GM12878 (cell line): ENCODE data around the gene PDCD2. TPM values are rescaled to one million over a fixed set of nuclear protein-coding genes. Genes with fewer than 3 reads are reported as not detected.

ENCODE experiments used
- ATAC-seq: fragments of 200-7000 bp; cut with Tn5 transposase; 3 replicates; pipeline ENCODE4 v1.9.1; 2020; ENCODE audit warnings: mild to moderate bottlenecking, moderate library complexity
- BruUV-seq: library from RNA; stranded (reverse); fragments of 400-500 nt; replicated peaks from 2 replicates; lab custom pipeline; 2021; lab: Mats Ljungman, UMichigan
- CTCF ChIA-PET: fragments of 300-600 bp; sonication (Branson Sonifier 250); formaldehyde crosslinking; extraction: SDS; loops from one replicate; lab custom pipeline; 2021; ENCODE audit warnings: inconsistent platforms; lab: Yijun Ruan, JAX
- POLR2A ChIA-PET: fragments of 350-600 bp; formaldehyde crosslinking; extraction: SDS; loops from one replicate; lab custom pipeline; 2021; ENCODE audit warnings: inconsistent platforms; lab: Charles Lee
- RAD21 ChIA-PET: fragments of 300-600 bp; sonication (Branson Sonifier 250); formaldehyde crosslinking; loops from one replicate; lab custom pipeline; 2023; ENCODE audit warnings: antibody characterized with exemption; ENCODE audit not compliant: unreplicated experiment; lab: Charles Lee
- SMC1A ChIA-PET: fragments of 300-600 bp; sonication (Branson Sonifier 250); formaldehyde crosslinking; loops from one replicate; lab custom pipeline; 2023; ENCODE audit not compliant: unreplicated experiment, uncharacterized antibody; lab: Charles Lee
- DNase-seq: peaks from one replicate; pipeline ENCODE4 v3.0.0-alpha.2; 2011; ENCODE audit warnings: low read depth, low spot score
- FAIRE-seq: peaks from 3 replicates; lab custom pipeline; 2011; peaks lifted over from hg19 to GRCh38; lab: Jason Lieb, UNC
- H2AFZ ChIP-seq: 2 replicates; pipeline ENCODE4 v1.6.0; 2011; ENCODE audit warnings: low read depth, low read length, control low read depth; ENCODE audit not compliant: control insufficient read depth
- H3K27ac ChIP-seq: 2 replicates; pipeline ENCODE4 v1.5.1; 2011; ENCODE audit warnings: control low read depth; ENCODE audit not compliant: control insufficient read depth, insufficient read depth
- H3K27me3 ChIP-seq, 2 experiments: replicated peaks in 1 of 2; 2 replicates each; pipeline versions ENCODE4 v1.6.0 to v1.6.1; 2011; ENCODE audit warnings: low read length in 1 of 2; ENCODE audit not compliant: control insufficient read depth in 2 of 2, insufficient read depth in 2 of 2
- H3K36me3 ChIP-seq, 2 experiments: 2 replicates each; pipeline ENCODE4 v1.5.1; 2011; ENCODE audit warnings: low read length in 1 of 2; ENCODE audit not compliant: control insufficient read depth in 2 of 2, insufficient read depth in 2 of 2
- H3K4me1 ChIP-seq: 2 replicates; pipeline ENCODE4 v1.6.1; 2011; ENCODE audit warnings: mild to moderate bottlenecking, low read length, moderate library complexity, mixed read lengths; ENCODE audit not compliant: control insufficient read depth, insufficient read depth
- H3K4me2 ChIP-seq: 2 replicates; pipeline ENCODE4 v1.6.0; 2011; ENCODE audit warnings: control low read depth; ENCODE audit not compliant: control insufficient read depth, insufficient read depth
- H3K4me3 ChIP-seq: fragments of 200-600 bp; sonication (generic); 2 replicates; pipeline ENCODE4 v1.5.1; 2016
- H3K79me2 ChIP-seq: 2 replicates; pipeline ENCODE4 v1.6.0; 2011; ENCODE audit warnings: low read length; ENCODE audit not compliant: control insufficient read depth, insufficient read depth
- H3K9ac ChIP-seq: 2 replicates; pipeline ENCODE4 v1.8.0; 2011; ENCODE audit warnings: low read length, control low read depth, mixed read lengths; ENCODE audit not compliant: control insufficient read depth, insufficient read depth
- H3K9me3 ChIP-seq: replicated peaks from 3 replicates; pipeline ENCODE4 v1.5.1; 2011; ENCODE audit warnings: mild to moderate bottlenecking, low read length; ENCODE audit not compliant: control insufficient read depth, insufficient read depth
- H4K20me1 ChIP-seq: 2 replicates; pipeline ENCODE4 v1.6.0; 2011; ENCODE audit not compliant: control insufficient read depth, insufficient read depth
- CTCF ChIP-seq, 3 experiments: IDR thresholded peaks in 2 of 3; conservative IDR thresholded peaks in 1 of 3; 2 replicates each; pipeline ENCODE4 v1.5.1; 2011; ENCODE audit warnings: low read depth in 3 of 3, low read length in 3 of 3, mild to moderate bottlenecking in 3 of 3, control low read depth in 2 of 3, moderate library complexity in 2 of 3, inconsistent platforms in 1 of 3, mixed read lengths in 1 of 3; ENCODE audit not compliant: control insufficient read depth in 2 of 3, insufficient read depth in 1 of 3; ENCODE audit errors: extremely low read depth in 1 of 3
- E2F4 ChIP-seq: IDR thresholded peaks from 2 replicates; pipeline ENCODE4 v1.6.1; 2012; ENCODE audit warnings: low read depth, low read length, improper control_type of control experiment
- ESRRA ChIP-seq: IDR thresholded peaks from 2 replicates; pipeline ENCODE4 v1.6.1; 2012; ENCODE audit warnings: mild to moderate bottlenecking, low read length, improper control_type of control experiment
- HDGF ChIP-seq: fragments of 450-650 bp; IDR thresholded peaks from 2 replicates; pipeline ENCODE4 v1.6.1; 2016; ENCODE audit warnings: antibody characterized with exemption
- KAT2A ChIP-seq: conservative IDR thresholded peaks from 2 replicates; pipeline ENCODE4 v1.6.1; 2011; ENCODE audit warnings: low read depth, low read length; ENCODE audit not compliant: control insufficient read depth
- MTA3 ChIP-seq: IDR thresholded peaks from 2 replicates; pipeline ENCODE4 v1.6.1; 2012; ENCODE audit warnings: low read length, inconsistent platforms, borderline replicate concordance
- NR2C2 ChIP-seq: IDR thresholded peaks from 2 replicates; pipeline ENCODE4 v1.6.1; 2011; ENCODE audit warnings: borderline replicate concordance, low read depth; ENCODE audit not compliant: control insufficient read depth, insufficient read length
- PML ChIP-seq: IDR thresholded peaks from 2 replicates; pipeline ENCODE4 v1.6.1; 2012; ENCODE audit warnings: low read length, inconsistent platforms
- SREBF2 ChIP-seq: IDR thresholded peaks from 2 replicates; pipeline ENCODE4 v1.6.1; 2012; ENCODE audit warnings: mild to moderate bottlenecking, low read length
- WRNIP1 ChIP-seq: IDR thresholded peaks from 2 replicates; pipeline ENCODE4 v1.6.1; 2011; ENCODE audit warnings: low read depth, low read length, improper control_type of control experiment, borderline replicate concordance
- ZSCAN29 ChIP-seq: fragments of 450-650 bp; IDR thresholded peaks from 2 replicates; pipeline ENCODE4 v1.6.1; 2017; ENCODE audit warnings: mild to moderate bottlenecking, moderate library complexity
- WGBS: methylation state at CpG from one replicate; pipeline ENCODE4 v1.1.6; 2016; ENCODE audit warnings: low lambda C conversion rate; ENCODE audit not compliant: insufficient replicate concordance, insufficient coverage; ENCODE audit errors: missing lambda C conversion rate; 5-methylcytosine and 5-hydroxymethylcytosine counted together
- in situ Hi-C: fragments of 300-500 bp; cut with MboI; formaldehyde crosslinking; loops from 9 replicates; pipeline ENCODE4 v1.14.3; 2018; ENCODE audit warnings: mixed read lengths
- intact Hi-C: fragments of 100-400 bp; cut with micrococcal nuclease; formaldehyde crosslinking; loops from one replicate; pipeline ENCODE4 v1.14.2; 2022; ENCODE audit not compliant: unreplicated experiment
- polyA plus RNA-seq, 11 experiments: library from polyadenylated mRNA; depleted of rRNA in 4 of 11; unstranded in 6 of 11; stranded (reverse) in 5 of 11; fragments of >200 nt; fragmentation: Nextera tagmentation in 4 of 11; fragmentation: Illumina TruSeq in 1 of 11; extraction: Ambion mirVana in 4 of 11; extraction: Trizol in 1 of 11; gene quantifications; 1 replicate in 1 of 11; 2 replicates in 10 of 11; pipeline versions ENCODE4 v1.2.1 to v1.2.3, GENCODE V29; 2011 to 2016; ENCODE audit warnings: inconsistent platforms in 2 of 11, missing spikeins in 2 of 11, low read depth in 1 of 11
- total RNA-seq, 4 experiments: library from RNA; depleted of rRNA in 3 of 4; stranded (reverse); fragments of >200 nt in 3 of 4; fragmentation: Illumina TruSeq in 1 of 4; extraction: Trizol in 1 of 4; gene quantifications; 2 replicates each; pipeline versions ENCODE4 v1.2.1 to v1.2.3, GENCODE V29; 2013 to 2021

The PDCD2 gene
- total and polyA plus RNA-seq, 10 of the 15 experiments (the other 5 are each of a cell fraction or from before 2014, with no cell fraction given) = 27.4 to 154 (median 101) TPM

- TF ChIP-seq NR2C2 (no peak), MTA3 (no peak), E2F4 (no peak), ESRRA (no peak), PML (0 out of 2 replicates have a peak, but pooled peaks have one; percentile 10), HDGF (0 out of 2 replicates have a peak, but pooled peaks have one; percentile 12)
These were observed 589 bp upstream of the PDCD2 start (continued) for GRCh38 chr6:170584954-170585498.

- Histone ChIP-seq H4K20me1 (no peaks in the 10 kb centered on the region), H3K4me3 (peak overlapping the region; percentile 100), H3K9ac (peak overlapping the region; percentile 91), H3K36me3 (peaks cover 0 to 9% of the 10 kb centered on the region in 2 experiments; a peak in 3 of 4 replicates), H3K4me2 (peak overlapping the region; percentile 76), H3K9me3 (no peaks in the 10 kb centered on the region), H3K27ac (peak overlapping the region; percentile 66), H3K27me3 (no peaks in the 10 kb centered on the region), H3K79me2 (peaks cover 27% of the 10 kb centered on the region), H3K4me1 (peaks cover 6% of the 10 kb centered on the region; the same call in 1 of the 2 replicates), H2AFZ (peak overlapping the region; percentile 94)
- WGBS = under 1% methylated on average over 12 of the region's 12 CpGs
- no TSS peak for BruUV-seq
- ChIA-PET POLR2A (interaction anchor here (0.8 to 0.9 kb wide), 2 partner anchors 27 to 31 kb away, joined by 3 to 4 read pairs; no protein-coding TSS in a partner anchor), CTCF (interaction anchor here (1.0 to 1.7 kb wide), 5 partner anchors 9 to 30 kb away, joined by 3 to 6 read pairs (median 4); partner anchors contain the start of genes PSMB1 and TBP), RAD21 (interaction anchor here (1.3 to 1.5 kb wide), 3 partner anchors 19 to 32 kb away, joined by 4 to 7 read pairs (median 4); partner anchors contain the start of gene TBP), SMC1A (interaction anchor here (0.9 to 1.8 kb wide), 5 partner anchors 9 to 30 kb away, joined by 3 to 8 read pairs (median 4); partner anchors contain the start of gene TBP)
- FAIRE-seq = no peak
- no peak for ATAC-seq
- in situ Hi-C loops (no loop called here), intact Hi-C loops (loop anchor here (1.0 kb wide), 1 partner anchor 29 kb away; the partner anchor contains the start of gene TBP)
- DNase-seq = no peak
- TF ChIP-seq KAT2A (no peak), ZSCAN29 (no peak), SREBF2 (no peak), WRNIP1 (no peak), CTCF (IDR thresholded peaks at IDR 0.05 in 2 of 3, conservative IDR thresholded peaks at IDR 0.05 in 1 of 3; ENCODE audit: control insufficient read depth in 2 of 3, extremely low read depth in 1 of 3, insufficient read depth in 1 of 3, low read depth in 3 of 3, low read length in 3 of 3) (peak in 1 of 3 experiments; percentile 6; a peak in 1 of 6 replicates)
These were observed 669 bp downstream of the PDCD2 start for GRCh38 chr6:170583756-170584180.
